NCI-H2029 treated with DMSO at 0.1 percent for 48 hours (cell line): Measurements from ENCODE around the gene RAB20.

Source experiments
- DNase-seq: peaks from one replicate; lab custom pipeline; 2025; lab: John Stamatoyannopoulos, UW

The RAB20 gene

GRCh38 chr13:110529522-110530311, 31.8 kb downstream of the RAB20 start:
- DNase-seq = no peak

- DNase-seq = no peak
Observed at GRCh38 chr13:110528911-110529310, 32.6 kb downstream of the RAB20 start.

GRCh38 chr13:110528371-110528770, 33.2 kb downstream of the RAB20 start:
- no peak for DNase-seq

- peak; percentile 94 for DNase-seq
Observed at GRCh38 chr13:110525328-110526319, 35.9 kb downstream of the RAB20 start.

GRCh38 chr13:110524541-110525257, 36.8 kb downstream of the RAB20 start:
- peak; percentile 85 for DNase-seq

- DNase-seq = no peak
Observed at GRCh38 chr13:110523838-110524540, 37.5 kb downstream of the RAB20 start.

GRCh38 chr13:110523180-110523579, 38.3 kb downstream of the RAB20 start:
- no peak for DNase-seq

- no peak for DNase-seq
Observed at GRCh38 chr13:110522721-110523120, 38.8 kb downstream of the RAB20 start.

- DNase-seq = no peak
Observed at GRCh38 chr13:110521946-110522345, 39.6 kb downstream of the RAB20 start.

- DNase-seq = no peak
Observed at GRCh38 chr13:110521296-110521680, 40.2 kb downstream of the RAB20 start.

- DNase-seq = peak; percentile 59
Observed at GRCh38 chr13:110520431-110521295, 40.9 kb downstream of the RAB20 start.

- no peak for DNase-seq
Observed at GRCh38 chr13:110519506-110519905, 42.0 kb downstream of the RAB20 start.

GRCh38 chr13:110519046-110519445, 42.5 kb downstream of the RAB20 start:
- DNase-seq = no peak

- no peak for DNase-seq
Observed at GRCh38 chr13:110518571-110518970, 43.0 kb downstream of the RAB20 start.

GRCh38 chr13:110518226-110518525, 43.3 kb downstream of the RAB20 start:
- DNase-seq = no peak

- DNase-seq = no peak
Observed at GRCh38 chr13:110517505-110518225, 43.9 kb downstream of the RAB20 start.

GRCh38 chr13:110516500-110516899, 45.0 kb downstream of the RAB20 start:
- no peak for DNase-seq

- DNase-seq = no peak
Observed at GRCh38 chr13:110512198-110512740, 49.3 kb downstream of the RAB20 start.

- DNase-seq = no peak
Observed at GRCh38 chr13:110511509-110512181, 49.9 kb downstream of the RAB20 start.
